ENCODE measurements around the gene CD226. TPM values are rescaled to one million over a fixed set of nuclear protein-coding genes. Genes with fewer than 3 reads are reported as not detected.
"Not testable (repeated sequence)": the region's sequence is repeated elsewhere in the genome, so short reads cannot be mapped to it uniquely, and the experiment has no call there.

CD226 gene
- polyA plus RNA-seq, 1 donor: 0.67 TPM

- DNase-seq (ENCODE audit: low read depth): no peak
Measured at GRCh38 chr18:69908838-69909237, 38.8 kb downstream of the CD226 start.

- no peak for DNase-seq (ENCODE audit: low read depth)
Measured at GRCh38 chr18:69906765-69907164, 40.9 kb downstream of the CD226 start.

- no peak for DNase-seq (ENCODE audit: low read depth)
Measured at GRCh38 chr18:69900941-69901340, 46.7 kb downstream of the CD226 start.

- not testable (repeated sequence) for DNase-seq (ENCODE audit: low read depth)
Measured at GRCh38 chr18:69899154-69899923, 48.3 kb downstream of the CD226 start.

- DNase-seq (ENCODE audit: low read depth): no peak
Measured at GRCh38 chr18:69898241-69898861, 49.3 kb downstream of the CD226 start.

GRCh38 chr18:69897397-69898108, 50.1 kb downstream of the CD226 start:
- no peak for DNase-seq (ENCODE audit: low read depth)

GRCh38 chr18:69895066-69896047, 52.3 kb downstream of the CD226 start:
- DNase-seq (ENCODE audit: low read depth): no peak

- DNase-seq (ENCODE audit: low read depth): no peak
Measured at GRCh38 chr18:69894467-69894866, 53.2 kb downstream of the CD226 start.

GRCh38 chr18:69890558-69890957, 57.1 kb downstream of the CD226 start:
- DNase-seq (ENCODE audit: low read depth): no peak

- no peak for DNase-seq (ENCODE audit: low read depth)
Measured at GRCh38 chr18:69889009-69889408, 58.7 kb downstream of the CD226 start.

- no peak for DNase-seq (ENCODE audit: low read depth)
Measured at GRCh38 chr18:69887256-69887655, 60.4 kb downstream of the CD226 start.

GRCh38 chr18:69885841-69886531, 61.7 kb downstream of the CD226 start:
- DNase-seq (ENCODE audit: low read depth): no peak

GRCh38 chr18:69885355-69885754, 62.3 kb downstream of the CD226 start:
- DNase-seq (ENCODE audit: low read depth): no peak

GRCh38 chr18:69883781-69884180, 63.9 kb downstream of the CD226 start:
- DNase-seq (ENCODE audit: low read depth): no peak

GRCh38 chr18:69882965-69883668, 64.6 kb downstream of the CD226 start:
- no peak for DNase-seq (ENCODE audit: low read depth)

- DNase-seq (ENCODE audit: low read depth): no peak
Measured at GRCh38 chr18:69880083-69880482, 67.6 kb downstream of the CD226 start.

- not testable (repeated sequence) for DNase-seq (ENCODE audit: low read depth)
Measured at GRCh38 chr18:69879051-69879450, 68.6 kb downstream of the CD226 start.

GRCh38 chr18:69878213-69878933, 69.3 kb downstream of the CD226 start:
- DNase-seq (ENCODE audit: low read depth): no peak

GRCh38 chr18:69876490-69876889, 71.2 kb downstream of the CD226 start:
- DNase-seq (ENCODE audit: low read depth): no peak

GRCh38 chr18:69874058-69874457, 73.6 kb downstream of the CD226 start:
- no peak for DNase-seq (ENCODE audit: low read depth)
